Peyer's patch (tissue), 4 donors: ENCODE measurements around the gene TPGS1. TPM values are rescaled to one million over a fixed set of nuclear protein-coding genes. Genes with fewer than 3 reads are reported as not detected.
A peak's percentile ranks its signal among the peaks of the same experiment; 100 is the strongest.

Experiments used
- DNase-seq, 3 donors: peaks; one replicate each; pipeline ENCODE4 v3.0.0-alpha.2; 2017 to 2019
- H3K27ac ChIP-seq, 4 donors: fragments of 200-600 bp; sonication (generic); one replicate each; pipeline ENCODE4 v1.5.1; 2016 to 2019
- H3K27me3 ChIP-seq, 2 donors: fragments of 200-600 bp; sonication (generic); one replicate each; pipeline ENCODE4 v1.5.1; 2019
- H3K36me3 ChIP-seq, 3 donors: fragments of 200-600 bp; sonication (generic); one replicate each; pipeline ENCODE4 v1.5.1; 2016 to 2019
- H3K4me1 ChIP-seq, 4 donors: fragments of 200-600 bp; sonication (generic); one replicate each; pipeline ENCODE4 v1.5.1; 2016 to 2019
- H3K4me3 ChIP-seq, 4 donors: fragments of 200-600 bp; sonication (generic); 1 replicate in 3 of 4; 2 replicates in 1 of 4; pipeline ENCODE4 v1.5.1; 2016 to 2019; ENCODE audit warnings: mild to moderate bottlenecking in 1 of 4
- H3K9me3 ChIP-seq, 4 donors: fragments of 200-600 bp; sonication (generic); one replicate each; pipeline ENCODE4 v1.5.1; 2016 to 2019; ENCODE audit warnings: mild to moderate bottlenecking in 1 of 4
- CTCF ChIP-seq, 6 experiments: fragments of 450-650 bp in 4 of 6; fragments of 200-600 bp in 2 of 6; sonication (generic) in 1 of 6; IDR thresholded peaks; one replicate each; pipeline ENCODE4 v1.5.1; 2017 to 2019; ENCODE audit warnings: antibody characterized with exemption in 6 of 6, mild to moderate bottlenecking in 3 of 6, moderate library complexity in 1 of 6
- POLR2A ChIP-seq, 2 donors: fragments of 450-650 bp; IDR thresholded peaks; one replicate each; pipeline ENCODE4 v1.5.1; 2017; ENCODE audit warnings: antibody characterized with exemption in 2 of 2, mild to moderate bottlenecking in 2 of 2, moderate library complexity in 2 of 2
- total RNA-seq, 4 donors: library from RNA; depleted of rRNA; stranded (reverse); fragments of >200 nt; gene quantifications; one replicate each; pipeline ENCODE4 v1.1.0, GENCODE V29; 2016

Gene TPGS1
- total RNA-seq, 4 donors from 2014 or later: 11.6 to 35.7 (median 24.2) TPM

GRCh38 chr19:525029-525428 is 17.7 kb downstream of the TPGS1 start:
- Histone ChIP-seq H3K9me3 (no peaks in the 10 kb centered on the region), H3K4me3 (no peak overlapping the region), H3K27ac (no peak overlapping the region), H3K36me3 (no peaks in the 10 kb centered on the region), H3K4me1 (no peaks in the 10 kb centered on the region), H3K27me3 (no peaks in the 10 kb centered on the region)
- TF ChIP-seq CTCF (IDR thresholded peaks at IDR 0.05) (no peak), POLR2A (IDR thresholded peaks at IDR 0.05) (no peak)
- no peak for DNase-seq

GRCh38 chr19:525857-526419 is 18.6 kb downstream of the TPGS1 start:
- TF ChIP-seq CTCF (IDR thresholded peaks at IDR 0.05) (no peak), POLR2A (IDR thresholded peaks at IDR 0.05) (no peak)
- H3K36me3 ChIP-seq: no peaks in the 10 kb centered on the region
- H3K4me3 ChIP-seq: no peak overlapping the region
- H3K27ac ChIP-seq: no peak overlapping the region
- H3K4me1 ChIP-seq: peaks cover 0 to 6% (median 2%) of the 10 kb centered on the region in 4 donors
- H3K27me3 ChIP-seq: no peaks in the 10 kb centered on the region
- no peaks in the 10 kb centered on the region for H3K9me3 ChIP-seq
- DNase-seq: no peak

GRCh38 chr19:530134-531008 is 23.1 kb downstream of the TPGS1 start:
- Histone ChIP-seq H3K9me3 (no peaks in the 10 kb centered on the region), H3K27ac (peak overlapping the region; percentile 95 to 98 (median 97)), H3K27me3 (no peaks in the 10 kb centered on the region), H3K4me3 (peak overlapping the region; percentile 84 to 100 (median 98)), H3K4me1 (peaks cover 4 to 22% (median 17%) of the 10 kb centered on the region in 4 donors), H3K36me3 (peaks cover 0 to 2% (median 0%) of the 10 kb centered on the region in 3 donors)
- TF ChIP-seq CTCF (IDR thresholded peaks at IDR 0.05) (no peak), POLR2A (IDR thresholded peaks at IDR 0.05) (no peak)
- peak in 1 of 3 donors; percentile 55 for DNase-seq

GRCh38 chr19:531009-531752 is 23.9 kb downstream of the TPGS1 start:
- Histone ChIP-seq H3K9me3 (no peaks in the 10 kb centered on the region), H3K4me3 (peak overlapping the region; percentile 84 to 100 (median 98)), H3K36me3 (peaks cover 0 to 10% (median 0%) of the 10 kb centered on the region in 3 donors), H3K4me1 (peaks cover 4 to 22% (median 17%) of the 10 kb centered on the region in 4 donors), H3K27me3 (no peaks in the 10 kb centered on the region), H3K27ac (peak overlapping the region; percentile 95 to 98 (median 97))
- TF ChIP-seq CTCF (IDR thresholded peaks at IDR 0.05) (no peak), POLR2A (IDR thresholded peaks at IDR 0.05) (peak in 1 of 2 donors; percentile 57)
- DNase-seq: peak; percentile 72 to 91 (median 91)

- Histone ChIP-seq H3K4me1 (peaks cover 4 to 22% (median 17%) of the 10 kb centered on the region in 4 donors), H3K9me3 (no peaks in the 10 kb centered on the region), H3K27ac (peak within 1 kb of the TSS; percentile 95 to 98 (median 97)), H3K27me3 (no peaks in the 10 kb centered on the region), H3K36me3 (peaks cover 0 to 18% (median 0%) of the 10 kb centered on the region in 3 donors), H3K4me3 (peak within 1 kb of the TSS; percentile 84 to 100 (median 98))
- DNase-seq: no peak
- peak in 1 of 2 donors; percentile 88 for TF ChIP-seq POLR2A (IDR thresholded peaks at IDR 0.05)
- TF ChIP-seq CTCF (IDR thresholded peaks at IDR 0.05): no peak
These were observed 24.7 kb downstream of the TPGS1 start, which contains the start of gene CDC34 for GRCh38 chr19:531753-532560. Gene CDC34, plus strand, starts transcription at chr19:531760. Its CDS starts 172 bp downstream, at chr19:531932.
